CD1c-positive myeloid dendritic cell (primary cell): Measurements from ENCODE around the gene RNASEH2B.

Experiments used
- DNase-seq: peaks from one replicate; pipeline ENCODE4 v3.0.0-alpha.2; 2016; ENCODE audit errors: extremely low spot score

Gene RNASEH2B

GRCh38 chr13:50995854-50996253 is 86.3 kb downstream of the RNASEH2B start:
- DNase-seq = no peak

- no peak for DNase-seq
Observed at GRCh38 chr13:50998326-50998725, 88.7 kb downstream of the RNASEH2B start.

- no peak for DNase-seq
Observed at GRCh38 chr13:50999641-51000040, 90.0 kb downstream of the RNASEH2B start.

- DNase-seq = no peak
Observed at GRCh38 chr13:51000061-51000460, 90.5 kb downstream of the RNASEH2B start.

GRCh38 chr13:51000571-51001260 is 91.1 kb downstream of the RNASEH2B start:
- no peak for DNase-seq

- DNase-seq = no peak
Observed at GRCh38 chr13:51001335-51001734, 91.7 kb downstream of the RNASEH2B start.

GRCh38 chr13:51002736-51003135 is 93.1 kb downstream of the RNASEH2B start:
- DNase-seq = no peak

- no peak for DNase-seq
Observed at GRCh38 chr13:51003642-51004041, 94.1 kb downstream of the RNASEH2B start.

- DNase-seq = no peak
Observed at GRCh38 chr13:51004111-51004865, 94.7 kb downstream of the RNASEH2B start.

GRCh38 chr13:51004918-51005460 is 95.4 kb downstream of the RNASEH2B start:
- no peak for DNase-seq

- no peak for DNase-seq
Observed at GRCh38 chr13:51005566-51005965, 96.0 kb downstream of the RNASEH2B start.
